ENCODE data around the gene OBSL1.

DNA sequence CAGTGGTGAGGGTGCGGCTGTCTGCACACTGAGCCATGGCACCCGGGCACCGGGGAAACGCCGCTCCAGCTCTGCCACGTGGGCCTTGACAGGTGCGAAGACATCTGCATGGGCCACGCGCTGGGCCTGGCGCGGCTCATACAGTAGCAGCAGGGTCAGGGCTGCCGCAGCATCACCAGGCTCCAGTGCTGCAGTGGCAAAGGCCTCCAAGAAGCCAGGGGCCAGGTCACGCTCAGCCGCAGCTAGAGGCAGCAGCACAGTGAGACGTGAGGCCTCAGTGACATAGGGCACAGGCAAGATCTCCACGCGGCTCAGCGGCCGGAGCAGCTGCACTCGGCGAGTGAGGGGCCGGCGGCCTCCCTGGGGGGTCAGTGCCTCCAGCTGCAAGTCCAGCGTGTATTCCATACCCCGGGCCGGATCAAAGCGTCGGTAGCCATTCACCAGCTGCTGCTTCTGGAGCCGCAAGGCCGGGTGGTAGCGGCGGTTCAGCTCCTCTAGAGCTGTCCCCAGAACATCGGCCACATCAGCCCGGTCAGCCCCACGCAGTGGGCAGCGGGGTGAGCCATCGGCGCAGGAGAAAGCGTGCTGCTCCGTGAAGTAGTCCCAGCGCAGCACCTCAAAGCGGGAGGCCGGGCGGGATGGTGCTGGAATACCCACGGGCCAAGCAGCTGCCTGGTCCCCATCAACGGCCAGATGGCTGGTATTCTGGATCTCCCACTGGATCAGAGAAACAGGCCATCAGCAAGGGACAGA is 31.2 kb downstream of the OBSL1 start:
- TF ChIP-seq POLR2AphosphoS5 (IDR thresholded peaks at IDR 0.05; ENCODE audit: low read depth, low read length) (no peak), POU2F2 (IDR thresholded peaks at IDR 0.05; ENCODE audit: low read depth, low read length) (no peak), TAF1 (IDR thresholded peaks at IDR 0.05; ENCODE audit: low read depth, low read length) (no peak), POLR2A (IDR thresholded peaks at IDR 0.05; ENCODE audit: low read depth, low read length) (no peak)

Data from GM12891 (cell line).